ENCODE results near the gene PRRG3. TPM values are rescaled to one million over a fixed set of nuclear protein-coding genes. Genes with fewer than 3 reads are reported as not detected.
A peak's percentile ranks its signal among the peaks of the same experiment; 100 is the strongest.

PRRG3 gene
- polyA plus RNA-seq, 1 donor, result 28.6 TPM

DNA sequence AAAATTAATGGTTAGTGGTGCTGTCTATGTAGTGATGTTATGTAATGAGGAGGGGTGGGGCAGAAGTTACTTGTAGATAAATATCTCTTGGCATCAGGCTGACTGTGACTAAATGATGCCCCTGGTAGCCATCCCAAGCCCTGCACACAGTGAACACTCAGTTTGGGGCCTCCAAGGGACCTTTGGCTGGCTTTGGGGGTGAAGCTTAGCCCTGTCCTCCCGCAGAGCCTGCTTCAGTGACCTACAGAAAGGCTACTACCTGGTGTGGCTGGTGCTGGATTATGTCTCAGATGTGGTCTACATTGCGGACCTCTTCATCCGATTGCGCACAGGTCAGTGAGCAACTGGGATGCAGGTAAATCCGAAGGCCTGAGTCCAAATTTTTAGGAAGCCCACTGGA, 47.1 kb downstream of the PRRG3 start:
- DNase-seq (ENCODE audit: low read depth), result no peak

DNA sequence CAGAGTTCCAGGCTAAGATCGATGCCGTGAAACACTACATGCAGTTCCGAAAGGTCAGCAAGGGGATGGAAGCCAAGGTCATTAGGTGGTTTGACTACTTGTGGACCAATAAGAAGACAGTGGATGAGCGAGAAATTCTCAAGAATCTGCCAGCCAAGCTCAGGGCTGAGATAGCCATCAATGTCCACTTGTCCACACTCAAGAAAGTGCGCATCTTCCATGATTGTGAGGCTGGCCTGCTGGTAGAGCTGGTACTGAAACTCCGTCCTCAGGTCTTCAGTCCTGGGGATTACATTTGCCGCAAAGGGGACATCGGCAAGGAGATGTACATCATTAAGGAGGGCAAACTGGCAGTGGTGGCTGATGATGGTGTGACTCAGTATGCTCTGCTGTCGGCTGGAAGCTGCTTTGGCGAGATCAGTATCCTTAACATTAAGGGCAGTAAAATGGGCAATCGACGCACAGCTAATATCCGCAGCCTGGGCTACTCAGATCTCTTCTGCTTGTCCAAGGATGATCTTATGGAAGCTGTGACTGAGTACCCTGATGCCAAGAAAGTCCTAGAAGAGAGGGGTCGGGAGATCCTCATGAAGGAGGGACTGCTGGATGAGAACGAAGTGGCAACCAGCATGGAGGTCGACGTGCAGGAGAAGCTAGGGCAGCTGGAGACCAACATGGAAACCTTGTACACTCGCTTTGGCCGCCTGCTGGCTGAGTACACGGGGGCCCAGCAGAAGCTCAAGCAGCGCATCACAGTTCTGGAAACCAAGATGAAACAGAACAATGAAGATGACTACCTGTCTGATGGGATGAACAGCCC, 48.6 kb downstream of the PRRG3 start:
- no peak for DNase-seq (ENCODE audit: low read depth)

DNA sequence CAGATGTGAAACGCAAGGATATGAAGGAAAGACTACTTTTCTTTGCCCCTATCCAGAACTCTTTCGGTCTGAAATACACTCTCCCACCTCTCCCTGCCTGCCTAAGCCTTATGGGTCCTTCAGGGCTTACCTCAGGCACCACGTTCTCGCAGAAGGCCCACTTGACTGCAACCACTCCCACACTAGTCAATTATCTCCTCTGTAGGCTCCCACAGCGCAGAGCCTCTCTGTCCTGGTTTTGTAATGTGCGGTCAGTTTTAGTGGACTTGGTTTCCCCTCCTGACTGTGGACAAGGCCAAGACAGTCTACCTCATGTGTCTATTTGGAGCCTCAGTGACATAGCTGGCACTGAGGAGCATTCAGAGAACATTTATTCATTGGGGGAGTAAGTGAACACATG, 50.4 kb downstream of the PRRG3 start:
- DNase-seq (ENCODE audit: low read depth), result no peak

GRCh38 chrX:151746502-151746901, 51.2 kb downstream of the PRRG3 start:
- DNase-seq (ENCODE audit: low read depth), result no peak

DNA sequence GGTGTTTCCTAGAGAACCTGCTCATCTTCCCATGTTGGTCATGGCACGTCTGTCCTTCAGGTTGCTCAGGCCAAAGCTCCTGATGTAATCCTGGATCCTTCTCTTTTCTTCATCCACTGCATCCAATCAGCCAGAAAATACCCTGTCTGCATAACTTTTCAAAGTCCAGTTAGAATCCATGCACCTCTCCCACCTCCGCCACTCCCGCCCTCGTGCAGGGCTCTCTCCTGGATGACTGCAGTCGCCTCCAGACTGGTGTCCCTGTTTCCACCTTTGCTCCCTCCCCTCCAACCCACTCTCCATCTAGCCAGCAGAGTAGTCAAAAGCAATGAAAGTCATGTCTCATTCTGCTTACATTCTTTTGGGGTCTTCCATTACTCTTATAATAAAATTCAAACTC, 55.3 kb downstream of the PRRG3 start:
- DNase-seq (ENCODE audit: low read depth), result no peak

GRCh38 chrX:151752847-151753246, 57.6 kb downstream of the PRRG3 start:
- DNase-seq (ENCODE audit: low read depth), result no peak

GRCh38 chrX:151753313-151754046, 58.2 kb downstream of the PRRG3 start:
- peak; percentile 29 for DNase-seq (ENCODE audit: low read depth)

DNA sequence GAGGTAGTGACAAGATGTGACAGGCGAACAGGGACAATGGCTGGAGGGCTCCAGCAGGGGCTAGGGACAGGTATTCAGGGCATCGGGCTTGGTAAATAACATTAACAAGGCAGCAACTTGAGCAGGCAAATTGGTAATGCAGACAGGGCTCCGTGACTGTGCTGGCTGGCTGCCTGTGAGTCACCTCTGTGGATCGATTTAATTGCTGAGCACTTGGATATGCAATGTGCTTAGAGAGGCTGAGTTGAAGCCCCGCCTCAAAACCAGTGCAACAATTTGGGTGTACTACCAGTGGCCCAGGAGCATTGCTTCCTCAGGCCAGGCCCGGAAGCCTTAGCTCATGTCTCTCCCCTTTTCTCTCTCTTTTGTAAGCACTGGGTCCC, 58.8 kb downstream of the PRRG3 start:
- no peak for DNase-seq (ENCODE audit: low read depth)

GRCh38 chrX:151754641-151755215, 59.5 kb downstream of the PRRG3 start:
- DNase-seq (ENCODE audit: low read depth), result peak; percentile 40

Other genes with a start within 250 kb of the PRRG3 start
- 0.08 TPM for gene PASD1, start 131.8 kb upstream of the PRRG3 start, polyA plus RNA-seq (ENCODE audit: insufficient read length)
- 1.2 TPM for gene FATE1, start 20.6 kb downstream of the PRRG3 start, polyA plus RNA-seq (ENCODE audit: insufficient read length)
- gene CNGA2, start 39.3 kb downstream of the PRRG3 start, polyA plus RNA-seq (ENCODE audit: insufficient read length), result not detected
- gene MAGEA4, start 217.4 kb downstream of the PRRG3 start, polyA plus RNA-seq (ENCODE audit: insufficient read length), result not detected

Measured in forelimb muscle (tissue), 1 donor.